Choroid plexus epithelial cell (primary cell): ENCODE results near the gene RABGAP1L.
A peak's percentile ranks its signal among the peaks of the same experiment; 100 is the strongest.
"Not testable (repeated sequence)": the region's sequence is repeated elsewhere in the genome, so short reads cannot be mapped to it uniquely, and the experiment has no call there.

Source experiments
- DNase-seq: peaks from one replicate; pipeline ENCODE4 v3.0.0-alpha.2; 2010; ENCODE audit warnings: low read depth
- H3K4me3 ChIP-seq: 2 replicates; pipeline ENCODE4 v1.5.1; 2011; ENCODE audit warnings: low read depth, mild to moderate bottlenecking, control low read depth, low read length, moderate library complexity
- CTCF ChIP-seq: conservative IDR thresholded peaks from 2 replicates; pipeline ENCODE4 v1.5.1; 2011; ENCODE audit warnings: low read depth, mild to moderate bottlenecking, control low read depth, inconsistent platforms, low read length, moderate library complexity

Gene RABGAP1L

GRCh38 chr1:174239541-174239940 is 80.2 kb downstream of the RABGAP1L start:
- peak; percentile 19 for DNase-seq
- no peak overlapping the region for H3K4me3 ChIP-seq
- no peak for TF ChIP-seq CTCF

- no peak overlapping the region for H3K4me3 ChIP-seq
- no peak for DNase-seq
- TF ChIP-seq CTCF, result no peak
Observed at GRCh38 chr1:174242856-174243255, 83.5 kb downstream of the RABGAP1L start.

- no peak for TF ChIP-seq CTCF
- DNase-seq, result no peak
- no peak overlapping the region for H3K4me3 ChIP-seq
Observed at GRCh38 chr1:174243451-174244000, 84.2 kb downstream of the RABGAP1L start.

GRCh38 chr1:174244017-174244416 is 84.7 kb downstream of the RABGAP1L start:
- no peak for TF ChIP-seq CTCF
- no peak for DNase-seq
- H3K4me3 ChIP-seq, result no peak overlapping the region

- no peak overlapping the region for H3K4me3 ChIP-seq
- no peak for TF ChIP-seq CTCF
- DNase-seq, result no peak
Observed at GRCh38 chr1:174247472-174247871, 88.2 kb downstream of the RABGAP1L start.

- TF ChIP-seq CTCF, result no peak
Observed at GRCh38 chr1:174248041-174248440, 88.7 kb downstream of the RABGAP1L start.

GRCh38 chr1:174256386-174256785 is 97.1 kb downstream of the RABGAP1L start:
- not testable (repeated sequence) for DNase-seq, H3K4me3 ChIP-seq

More at GRCh38 chr1:174248041-174248440, 88.7 kb downstream of the RABGAP1L start:
- DNase-seq, result no peak
- no peak overlapping the region for H3K4me3 ChIP-seq

- peak; percentile 71 for DNase-seq
- TF ChIP-seq CTCF, result peak; percentile 56
- H3K4me3 ChIP-seq, result no peak overlapping the region
Observed at GRCh38 chr1:174258148-174258550, 98.8 kb downstream of the RABGAP1L start.
